HG02970 (cell line): ENCODE data around the gene PRODH2.
"Not testable (repeated sequence)": the region's sequence is repeated elsewhere in the genome, so short reads cannot be mapped to it uniquely, and the experiment has no call there.

Source experiments
- ATAC-seq: cut with Tn5 transposase; IDR thresholded peaks from one replicate; pipeline ENCODE4 v1.9.1; 2021; ENCODE audit warnings: mild to moderate bottlenecking, moderate library complexity, moderate number of reproducible peaks; ENCODE audit not compliant: unreplicated experiment, low FRiP score

The PRODH2 gene

DNA sequence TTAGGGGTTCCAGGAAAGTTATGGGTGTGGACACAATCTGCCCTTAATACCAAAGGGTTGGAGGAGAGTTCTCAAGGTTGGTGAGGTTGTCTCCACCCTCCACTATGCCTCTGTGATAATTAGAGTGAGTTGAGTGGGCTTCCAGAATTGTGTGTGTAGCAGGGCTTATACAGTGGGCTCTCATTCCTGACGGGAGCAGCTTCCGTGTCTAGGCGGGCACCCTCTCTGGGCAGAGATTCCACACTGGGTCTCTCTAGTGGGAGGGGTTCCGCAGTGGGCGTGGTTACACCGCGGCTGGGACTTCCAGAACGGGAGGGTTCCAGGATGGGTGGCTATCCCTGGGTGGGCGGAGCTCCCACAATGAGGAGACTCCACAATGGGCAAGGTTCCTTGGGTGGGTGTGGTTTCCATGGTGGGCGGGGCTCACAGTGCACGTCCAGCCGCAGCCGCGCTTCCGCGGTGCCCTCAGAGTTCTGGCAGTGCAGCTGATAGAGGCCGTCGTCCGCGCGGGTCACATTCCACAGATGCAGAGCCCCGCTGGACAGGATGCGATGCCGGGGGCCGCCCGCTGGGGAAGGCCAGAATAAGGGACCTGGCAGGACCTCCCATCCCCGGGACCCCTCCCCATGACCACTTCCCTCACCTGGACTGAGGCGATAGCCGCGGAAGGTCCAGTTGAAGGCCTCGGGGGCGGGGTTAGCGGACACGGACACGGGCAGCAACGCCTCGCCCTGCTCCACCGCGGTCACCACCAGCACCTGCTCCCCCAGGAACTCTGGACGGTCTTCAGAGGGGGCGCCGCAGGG, 31.2 kb upstream of the PRODH2 start:
- no peak for ATAC-seq

DNA sequence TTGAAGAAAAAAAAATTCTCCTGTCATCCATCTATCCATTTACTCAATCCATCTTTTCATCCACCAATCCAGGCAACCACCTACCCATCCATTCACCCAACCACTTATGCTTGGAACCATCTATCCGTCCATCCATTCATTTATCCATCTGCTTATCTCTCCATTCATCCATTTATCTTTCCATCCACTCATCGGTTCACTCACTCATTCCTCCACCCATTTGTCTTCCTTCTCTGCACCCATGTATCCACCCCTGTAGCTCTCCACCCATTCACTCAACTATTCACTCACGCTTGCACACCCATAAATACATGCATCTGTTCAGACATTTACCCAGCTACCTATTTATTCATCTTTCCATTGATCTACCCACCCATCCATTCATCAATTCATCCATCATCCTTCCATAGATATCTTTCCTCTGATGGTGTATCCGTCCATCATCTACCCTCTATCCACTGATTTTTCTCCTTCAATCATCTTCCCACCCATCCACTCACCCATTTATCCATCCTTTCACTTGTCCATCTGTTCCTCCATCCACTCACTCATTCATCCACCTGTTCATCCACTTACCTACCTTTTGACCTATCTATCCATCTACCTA, 30.1 kb upstream of the PRODH2 start:
- ATAC-seq: no peak

DNA sequence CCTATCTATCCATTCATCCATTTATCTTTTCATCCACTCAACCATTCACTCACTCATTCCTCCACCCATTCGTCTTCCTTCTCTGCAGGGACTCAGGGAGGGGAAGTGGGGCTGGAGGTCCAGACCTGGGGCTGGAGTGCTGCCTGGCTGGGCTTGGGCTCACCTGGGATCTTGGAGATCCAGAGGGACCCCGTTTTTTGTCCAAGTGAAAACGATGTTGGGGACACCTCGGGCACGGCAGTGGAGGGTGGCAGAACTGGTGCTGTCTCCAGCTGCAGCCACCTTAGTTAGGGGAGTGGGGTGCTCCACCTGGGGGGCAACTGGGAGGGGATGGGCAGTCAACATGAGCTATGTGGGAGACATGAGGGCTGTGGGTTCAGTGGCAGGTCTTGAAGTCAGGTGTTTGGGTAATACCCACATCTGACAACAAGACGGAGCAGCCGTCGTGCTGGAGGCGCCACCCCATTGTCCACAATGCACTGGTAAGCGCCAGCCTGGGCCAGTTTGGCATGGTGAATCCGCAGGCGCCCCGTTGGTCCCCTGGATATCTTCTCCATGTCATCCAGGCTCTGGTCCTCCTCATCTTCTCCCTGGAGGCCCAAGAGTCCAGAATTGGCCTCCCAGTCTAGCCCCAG, 29.4 kb upstream of the PRODH2 start:
- no peak for ATAC-seq

DNA sequence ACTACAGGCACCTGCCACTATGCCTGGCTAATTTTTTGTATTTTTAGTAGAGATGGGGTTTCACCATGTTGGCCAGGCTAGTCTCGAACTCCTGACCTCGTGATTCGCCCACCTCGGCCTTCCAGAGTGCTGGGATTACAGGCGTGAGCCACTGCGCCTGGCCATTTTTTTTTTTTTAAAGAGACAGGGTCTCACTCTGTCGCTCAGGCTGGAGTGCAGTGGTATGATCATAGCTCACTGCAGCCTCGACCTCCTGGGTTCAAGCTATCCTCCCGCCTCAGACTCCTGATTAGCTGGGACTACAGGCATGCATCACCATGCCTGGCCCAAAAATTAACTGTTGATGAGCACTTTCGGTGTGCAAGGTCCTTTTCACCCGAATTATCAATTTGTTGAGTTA, 23.5 kb upstream of the PRODH2 start:
- ATAC-seq: not testable (repeated sequence)

DNA sequence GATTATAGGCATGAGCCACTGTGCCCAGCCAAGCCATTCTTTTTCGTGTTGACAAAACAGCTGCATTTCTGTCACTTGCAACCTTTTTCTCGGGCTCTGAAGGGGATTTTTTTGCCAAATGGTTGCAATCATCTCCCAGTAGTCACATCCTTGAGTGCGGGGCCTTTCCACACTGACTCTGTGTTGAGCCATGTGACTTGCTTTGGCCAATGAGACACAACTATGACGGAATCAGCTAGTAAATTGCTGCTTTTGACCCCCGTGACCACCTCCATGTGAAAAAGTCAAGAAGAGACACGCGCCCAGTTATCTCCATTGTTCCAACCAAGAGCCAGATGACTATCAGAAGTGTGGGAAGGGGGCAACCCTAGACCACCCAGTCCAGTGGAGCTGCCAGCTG, 21.3 kb upstream of the PRODH2 start:
- no peak for ATAC-seq

DNA sequence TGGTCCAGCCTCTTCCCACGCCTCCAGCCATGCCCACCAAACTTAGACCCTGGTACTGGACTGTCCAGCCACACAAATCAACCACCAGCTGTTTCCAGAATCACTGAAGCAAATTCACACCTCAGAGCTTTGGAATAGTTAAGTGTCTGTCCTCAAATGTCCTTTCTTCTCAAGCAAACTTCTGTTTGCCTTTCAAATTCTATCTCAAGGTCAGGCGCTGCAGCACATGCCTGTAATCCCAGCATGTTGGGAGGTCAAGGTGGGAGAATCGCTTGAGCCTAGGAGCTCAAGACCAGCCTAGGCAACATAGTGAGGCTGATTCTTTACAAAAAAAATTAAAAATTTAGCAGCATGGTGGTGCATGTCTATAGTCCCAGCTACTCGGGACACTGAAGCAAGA, 19.4 kb upstream of the PRODH2 start:
- no peak for ATAC-seq

DNA sequence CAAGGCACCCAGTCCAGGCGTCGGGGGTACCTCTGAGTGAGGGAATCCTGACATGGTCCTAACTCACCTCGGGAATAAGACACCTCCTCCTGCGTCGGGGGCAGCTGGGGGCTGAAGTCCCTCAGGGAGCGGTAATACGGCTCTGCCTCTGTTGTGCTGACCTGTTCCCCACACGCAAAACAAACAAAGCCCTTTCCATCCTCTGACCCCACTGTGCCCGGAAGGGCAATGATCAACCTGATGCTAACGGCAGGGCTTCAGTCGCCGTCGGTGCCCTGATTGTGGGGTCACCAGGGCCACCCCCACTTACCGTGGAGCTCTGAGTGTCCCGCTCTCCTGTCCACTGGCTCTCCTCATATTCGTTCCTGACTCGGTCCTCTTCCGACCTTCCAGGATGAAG, 18.3 kb upstream of the PRODH2 start:
- ATAC-seq: no peak

DNA sequence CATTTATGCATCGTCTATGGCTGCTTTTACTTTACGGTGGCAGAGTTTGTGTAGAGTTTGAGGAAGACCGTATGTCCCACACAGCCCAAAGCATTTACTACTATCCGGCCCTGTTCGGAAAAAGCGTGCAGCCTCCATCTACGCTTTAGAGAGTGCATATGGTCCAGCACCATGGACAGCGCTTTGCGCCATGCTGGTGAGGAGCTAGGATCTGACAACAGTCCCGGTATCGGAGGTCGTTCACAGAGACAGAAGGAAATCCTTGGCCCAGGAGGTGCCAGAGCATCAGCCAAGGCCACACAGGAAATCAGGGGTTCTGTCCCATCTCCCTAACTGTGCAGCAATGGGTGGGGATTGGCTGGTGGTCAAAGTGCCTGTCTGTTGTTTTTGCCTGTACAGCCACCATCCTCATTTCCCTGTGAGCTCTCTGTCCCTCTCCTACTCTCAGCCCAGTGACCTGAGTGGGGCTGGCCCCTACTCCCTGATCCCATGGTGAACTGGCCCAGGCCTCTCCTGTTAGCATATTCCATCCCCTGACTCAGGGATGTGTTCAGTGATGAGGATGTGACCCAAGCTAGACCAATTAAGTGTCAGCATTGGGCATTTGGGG, 16.2 kb upstream of the PRODH2 start:
- no peak for ATAC-seq

DNA sequence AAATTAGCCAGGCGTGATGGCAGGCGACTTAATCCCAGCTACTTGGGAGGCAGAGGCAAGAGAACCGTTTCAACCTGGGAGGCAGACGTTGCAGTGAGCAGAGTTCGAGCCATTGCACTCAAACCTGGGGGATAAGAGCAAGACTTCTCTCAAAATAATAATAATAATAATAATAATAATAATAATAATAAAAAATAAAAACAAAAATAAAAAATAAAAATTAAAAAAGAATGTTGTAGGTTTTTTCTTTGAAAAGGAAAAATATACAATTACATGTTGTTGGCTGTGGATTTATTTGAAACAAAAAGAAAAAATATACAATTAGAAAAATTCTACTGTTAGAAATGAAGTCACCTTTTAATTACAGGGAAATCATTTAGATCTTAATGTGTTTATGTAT, 11.5 kb upstream of the PRODH2 start:
- no peak for ATAC-seq

DNA sequence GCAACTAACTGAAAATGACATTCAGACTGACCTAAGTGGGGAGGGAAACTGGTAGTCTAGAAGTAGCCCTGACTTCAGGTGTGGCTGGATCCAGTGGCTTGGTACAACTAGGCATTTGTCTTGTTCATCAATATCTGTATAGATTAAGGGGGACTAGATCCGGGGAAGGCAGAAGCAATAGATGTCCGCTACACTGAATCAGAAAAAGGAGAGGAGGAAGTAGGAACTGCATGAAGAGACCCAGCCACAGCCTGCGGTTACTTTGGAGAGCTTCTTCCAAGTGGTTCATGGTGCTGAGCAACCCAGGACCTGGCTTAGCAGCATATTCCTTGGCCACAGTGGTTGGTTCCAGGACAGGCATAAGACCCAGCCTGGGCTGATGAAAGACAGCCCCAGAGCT, 9.9 kb upstream of the PRODH2 start:
- ATAC-seq: no peak

DNA sequence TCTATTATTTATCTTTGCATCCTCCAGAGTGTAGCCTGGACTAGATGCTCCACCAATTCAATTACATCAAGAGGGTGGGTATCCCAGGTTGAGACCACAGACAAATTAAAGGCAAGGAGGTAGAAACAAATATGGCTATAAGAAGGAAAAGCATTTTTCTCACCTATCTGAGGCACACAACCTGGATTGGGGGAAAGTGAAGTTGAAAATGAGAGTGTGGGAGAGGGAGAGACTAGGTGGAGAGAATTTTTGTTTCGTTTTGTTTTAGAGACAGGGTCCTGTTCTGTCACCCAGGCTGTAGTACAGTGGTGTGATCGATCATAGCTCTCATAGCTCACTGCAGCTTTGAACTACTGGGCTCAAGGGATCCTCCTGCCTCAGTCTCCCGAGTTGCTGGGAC, 5.8 kb upstream of the PRODH2 start:
- no peak for ATAC-seq

DNA sequence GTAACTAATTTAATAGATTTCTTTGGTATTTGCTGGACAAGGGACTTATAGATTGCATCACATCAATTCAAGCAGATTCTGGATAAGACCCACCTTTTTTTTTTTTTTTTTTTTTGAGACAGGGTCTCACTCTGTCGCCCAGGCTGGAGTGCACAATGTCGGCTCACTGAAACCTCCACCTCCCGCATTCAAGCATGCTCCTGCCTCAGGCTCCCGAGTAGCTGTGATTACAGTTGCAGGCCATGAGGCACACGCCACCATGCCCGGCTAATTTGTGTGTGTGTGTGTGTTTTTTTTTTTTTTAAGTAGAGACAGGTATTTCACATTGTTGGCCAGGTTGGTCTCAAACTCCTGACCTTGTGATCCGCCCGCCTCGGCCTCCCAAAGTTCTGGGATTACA, 4.2 kb upstream of the PRODH2 start:
- ATAC-seq: no peak

DNA sequence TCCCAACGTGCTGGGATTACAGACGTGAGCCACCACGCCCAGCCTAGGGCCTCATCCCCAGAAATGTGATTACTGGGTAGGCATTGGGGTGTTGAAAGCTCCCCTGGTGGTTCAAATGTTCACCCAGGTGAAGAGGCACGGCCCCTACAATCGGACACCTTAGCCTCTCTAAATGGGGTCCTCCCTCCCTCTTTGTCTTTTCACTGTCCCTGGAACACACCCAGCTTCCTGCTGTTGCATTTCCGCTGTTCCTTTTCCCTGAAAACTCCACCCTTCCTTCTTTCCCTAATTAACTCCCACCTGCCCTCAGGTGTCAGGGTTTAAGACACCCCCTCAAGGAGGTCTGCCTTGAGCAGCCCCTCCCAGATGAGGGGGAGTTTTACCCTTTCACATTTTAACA, 3.6 kb upstream of the PRODH2 start:
- no peak for ATAC-seq

DNA sequence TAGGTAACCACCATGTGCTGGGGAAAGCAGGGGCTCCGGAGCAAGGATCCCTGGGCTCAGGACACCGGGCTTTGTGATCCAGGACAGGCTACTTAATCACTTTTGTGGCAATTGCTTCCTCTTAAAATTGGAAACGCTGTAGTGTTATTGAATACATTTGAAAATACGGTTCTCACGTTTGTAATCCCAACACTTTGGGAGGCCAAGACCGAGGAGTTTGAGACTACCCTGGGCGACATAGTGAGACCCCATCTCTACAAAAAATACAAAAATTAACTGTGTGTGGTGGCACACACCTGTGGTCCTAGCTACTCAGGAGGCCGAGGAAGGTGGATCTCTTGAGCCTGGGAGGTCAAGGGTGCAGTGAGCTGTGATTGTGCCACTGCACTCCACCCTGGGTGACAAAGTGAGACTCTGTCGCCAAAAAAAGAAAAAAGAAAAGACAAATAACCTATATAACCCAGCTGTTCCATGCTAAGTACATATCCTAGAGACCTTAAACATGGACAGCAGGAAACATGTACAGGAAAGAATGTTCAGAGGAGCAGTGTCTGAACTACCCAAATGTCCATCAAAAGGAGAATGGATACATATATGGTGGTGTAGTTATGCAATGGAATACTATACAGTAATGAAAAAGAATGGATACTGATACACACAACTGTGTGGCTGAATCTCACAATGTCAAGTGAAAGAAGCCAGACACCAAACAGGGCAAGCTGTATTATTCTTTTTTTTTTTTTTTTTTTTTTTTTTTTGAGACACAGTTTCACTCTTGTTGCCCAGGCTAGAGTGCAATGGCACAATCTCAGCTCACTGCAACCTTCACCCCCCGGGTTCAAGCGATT, 622 bp upstream of the PRODH2 start:
- ATAC-seq: no peak

DNA sequence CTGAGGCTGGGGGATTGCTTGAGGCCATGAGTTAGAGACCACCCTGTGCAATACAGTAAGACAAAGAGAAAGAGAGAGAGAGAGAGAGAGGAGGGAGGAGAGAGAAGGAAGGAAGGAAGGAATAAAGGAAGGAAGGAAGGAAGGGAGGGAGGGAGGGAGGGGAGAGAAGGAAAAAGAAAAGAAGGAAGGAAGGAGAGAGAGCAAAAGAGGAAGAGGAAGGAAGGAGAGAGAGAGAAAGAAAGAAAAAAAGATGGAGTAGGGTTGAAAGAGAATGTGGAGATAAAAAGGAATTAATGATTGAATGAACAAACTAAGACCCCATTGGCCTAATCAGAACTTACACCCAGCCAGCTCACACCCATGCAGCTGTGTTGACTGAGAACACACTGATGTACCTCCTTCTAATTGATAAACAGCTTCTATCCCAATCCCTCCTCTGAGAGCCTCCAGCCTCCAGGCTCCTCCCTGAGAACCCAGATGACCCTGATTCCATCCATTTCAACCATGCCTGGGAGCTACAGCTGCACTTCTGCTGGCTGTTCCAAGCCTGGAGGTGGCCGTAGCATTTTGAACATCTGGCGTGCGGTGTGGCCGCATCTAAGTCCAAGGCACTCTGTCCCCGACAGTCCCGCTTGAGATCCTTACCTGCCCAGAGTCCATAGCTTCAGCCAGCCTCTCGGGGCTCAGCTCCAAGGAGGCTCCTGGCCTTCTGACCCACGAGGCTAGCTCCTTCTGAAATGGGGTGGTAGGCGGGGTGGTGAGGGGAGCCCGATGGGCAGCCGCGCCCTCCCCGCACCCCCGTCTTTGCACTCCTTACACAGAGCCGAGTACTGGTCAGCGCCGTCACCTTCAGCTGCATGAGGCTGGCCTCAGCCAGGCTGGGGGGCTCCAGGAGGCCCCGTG, 1.1 kb downstream of the PRODH2 start:
- no peak for ATAC-seq

DNA sequence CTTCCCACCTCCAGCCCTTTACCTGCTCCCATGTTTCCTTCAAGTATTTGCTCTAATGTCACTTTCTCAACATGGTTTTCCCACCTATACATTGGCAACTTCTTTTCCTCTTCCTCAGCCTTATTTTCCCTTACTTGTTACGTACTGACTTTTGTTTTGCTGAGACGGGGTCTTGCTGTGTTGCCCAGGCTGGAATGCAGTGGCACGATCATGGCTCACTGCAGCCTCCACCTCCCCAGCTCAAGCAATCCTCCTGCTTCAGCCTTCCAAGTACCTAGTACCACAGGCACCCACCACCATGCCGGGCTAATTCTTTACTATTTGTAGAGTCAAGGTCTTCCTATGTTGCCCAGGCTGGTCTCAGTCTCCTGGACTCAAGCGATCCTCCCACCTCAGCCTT, 5.0 kb downstream of the PRODH2 start:
- no peak for ATAC-seq

DNA sequence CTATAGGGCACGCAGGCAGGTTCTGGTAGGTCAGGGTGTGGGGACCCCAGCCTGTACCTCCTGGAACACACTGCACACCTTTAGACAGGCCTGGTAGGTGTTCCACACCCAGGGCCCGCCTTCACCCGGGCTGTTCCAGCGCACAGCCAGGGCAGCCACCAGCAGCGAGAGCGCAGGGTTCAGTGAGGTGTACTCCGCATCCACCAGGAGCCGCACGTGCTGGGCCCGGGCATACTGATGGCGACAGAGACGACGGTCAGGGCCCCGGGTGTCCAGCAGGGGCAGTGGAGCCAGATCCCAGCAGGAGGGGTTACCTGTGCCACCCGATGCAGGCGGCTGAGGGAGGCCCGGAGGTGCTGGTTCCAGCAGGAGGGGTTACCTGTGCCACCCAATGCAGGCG, 6.0 kb downstream of the PRODH2 start:
- no peak for ATAC-seq

DNA sequence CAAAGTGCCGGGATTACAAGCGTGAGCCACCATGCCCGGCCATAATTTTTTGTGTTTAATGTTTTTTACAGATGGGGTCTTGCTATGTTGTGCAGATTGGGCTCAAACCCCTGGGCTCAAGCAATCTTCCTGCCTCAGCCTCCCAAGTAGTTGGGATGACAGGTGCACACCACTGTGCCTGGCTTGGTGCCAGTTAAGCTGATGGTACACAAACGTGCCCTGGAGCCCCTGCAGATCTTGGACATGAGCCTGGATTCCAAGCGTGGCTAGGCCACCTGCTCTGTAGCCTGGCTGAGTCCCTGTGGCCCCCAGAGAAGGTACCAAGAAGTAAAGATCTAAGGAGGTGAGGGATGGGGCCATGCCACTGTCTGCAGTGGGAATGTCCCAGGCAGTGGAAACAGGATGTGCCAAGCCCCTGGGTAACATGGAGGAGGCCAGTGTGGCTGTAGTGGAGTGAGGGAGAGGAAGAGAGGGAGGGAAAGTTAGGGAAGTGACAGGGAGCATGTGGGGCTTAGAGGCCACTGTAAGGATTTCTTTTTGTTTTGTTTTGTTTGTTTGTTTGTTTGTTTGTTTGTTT, 7.0 kb downstream of the PRODH2 start:
- no peak for ATAC-seq

DNA sequence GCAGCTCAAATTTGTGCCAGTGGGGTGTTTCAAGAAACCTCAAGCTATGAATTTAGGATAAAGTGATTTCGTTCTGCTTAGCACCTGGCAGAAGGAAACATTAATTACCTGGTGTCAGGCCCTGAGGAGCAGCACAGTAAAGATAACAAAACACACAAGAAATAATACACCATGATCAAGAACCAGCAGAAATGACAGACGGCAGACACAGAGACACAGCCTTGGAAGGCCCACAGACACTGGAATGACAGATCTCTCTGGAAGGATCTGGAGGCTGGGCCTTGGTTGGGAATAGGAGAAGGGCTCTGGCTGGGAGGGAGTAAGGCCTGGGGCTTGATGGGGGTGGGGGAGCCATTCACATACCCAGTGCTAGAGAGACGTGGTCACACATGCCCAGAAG, 10.8 kb downstream of the PRODH2 start:
- no peak for ATAC-seq
